Brain microvascular endothelial cell (primary cell): ENCODE measurements around the gene POLR3A.

Experiments
- DNase-seq: peaks from one replicate; pipeline ENCODE4 v3.0.0-alpha.2; 2020
- H3K27ac ChIP-seq: fragments of 250-450 bp; sonication (Bioruptor Pico); 2 replicates; pipeline ENCODE4 v1.5.1; 2020; ENCODE audit warnings: mild to moderate bottlenecking, moderate library complexity
- H3K27me3 ChIP-seq: fragments of 250-450 bp; sonication (Bioruptor Pico); replicated peaks from 2 replicates; pipeline ENCODE4 v1.5.1; 2020; ENCODE audit warnings: mild to moderate bottlenecking
- H3K36me3 ChIP-seq: fragments of 250-450 bp; sonication (Bioruptor Pico); replicated peaks from 2 replicates; pipeline ENCODE4 v1.5.1; 2020; ENCODE audit warnings: mild to moderate bottlenecking
- H3K4me3 ChIP-seq: 2 replicates; pipeline ENCODE4 v1.5.1; 2011; ENCODE audit warnings: low read depth, mild to moderate bottlenecking, control low read depth, low read length, moderate library complexity
- CTCF ChIP-seq: IDR thresholded peaks from 2 replicates; pipeline ENCODE4 v1.5.1; 2011; ENCODE audit warnings: low read depth, mild to moderate bottlenecking, moderate library complexity, low read length, control low read depth, inconsistent platforms; ENCODE audit errors: missing control alignments
- in situ Hi-C: cut with HindIII; loops from 2 replicates; pipeline ENCODE4 v1.10.0; 2017; ENCODE audit warnings: low sequenced_read_pairs, low pct_ligation_motif_present

Gene POLR3A

GRCh38 chr10:78049851-78050250 is 20.5 kb upstream of the POLR3A start:
- Histone ChIP-seq H3K27ac (no peak overlapping the region), H3K36me3 (no peaks in the 10 kb centered on the region), H3K4me3 (no peak overlapping the region), H3K27me3 (no peaks in the 10 kb centered on the region)
- in situ Hi-C loops, result no loop called here
- no peak for TF ChIP-seq CTCF
- no peak for DNase-seq

- Histone ChIP-seq H3K4me3 (no peak overlapping the region), H3K27ac (no peak overlapping the region), H3K36me3 (peaks cover 7% of the 10 kb centered on the region), H3K27me3 (no peaks in the 10 kb centered on the region)
- in situ Hi-C loops, result no loop called here
- TF ChIP-seq CTCF, result peak; percentile 96
- peak; percentile 85 for DNase-seq
Measured at GRCh38 chr10:78047314-78047891, 18.1 kb upstream of the POLR3A start.

GRCh38 chr10:78046711-78047269 is 17.5 kb upstream of the POLR3A start:
- DNase-seq, result no peak
- no peaks in the 10 kb centered on the region for H3K27me3 ChIP-seq
- TF ChIP-seq CTCF, result no peak
- H3K36me3 ChIP-seq, result peaks cover 12% of the 10 kb centered on the region
- no peak overlapping the region for H3K4me3 ChIP-seq
- no peak overlapping the region for H3K27ac ChIP-seq
- in situ Hi-C loops, result no loop called here

GRCh38 chr10:78045856-78046255 is 16.5 kb upstream of the POLR3A start:
- no peak for TF ChIP-seq CTCF
- no peak for DNase-seq
- Histone ChIP-seq H3K27me3 (no peaks in the 10 kb centered on the region), H3K27ac (no peak overlapping the region), H3K36me3 (peaks cover 22% of the 10 kb centered on the region), H3K4me3 (no peak overlapping the region)
- in situ Hi-C loops, result no loop called here

- no peak for DNase-seq
- no peaks in the 10 kb centered on the region for H3K27me3 ChIP-seq
- peaks cover 28% of the 10 kb centered on the region for H3K36me3 ChIP-seq
- in situ Hi-C loops, result no loop called here
- no peak overlapping the region for H3K27ac ChIP-seq
- TF ChIP-seq CTCF, result no peak
- H3K4me3 ChIP-seq, result no peak overlapping the region
Measured at GRCh38 chr10:78045237-78045636, 15.9 kb upstream of the POLR3A start.

GRCh38 chr10:78044699-78045098 is 15.4 kb upstream of the POLR3A start:
- Histone ChIP-seq H3K27me3 (no peaks in the 10 kb centered on the region), H3K36me3 (peaks cover 33% of the 10 kb centered on the region), H3K27ac (no peak overlapping the region), H3K4me3 (no peak overlapping the region)
- DNase-seq, result no peak
- no peak for TF ChIP-seq CTCF
- in situ Hi-C loops, result no loop called here
